T-cell (primary cell): ENCODE measurements around the gene MS4A15. TPM values are rescaled to one million over a fixed set of nuclear protein-coding genes. Genes with fewer than 3 reads are reported as not detected.
"Not testable (repeated sequence)": the region's sequence is repeated elsewhere in the genome, so short reads cannot be mapped to it uniquely, and the experiment has no call there.

ENCODE experiments used
- ATAC-seq, 4 experiments: fragments of 200-7000 bp in 3 of 4; fragments of 150-1000 bp in 1 of 4; cut with Tn5 transposase; replicated peaks in 1 of 4; 1 replicate in 3 of 4; 2 replicates in 1 of 4; pipeline ENCODE4 v1.10.0; 2021; ENCODE audit warnings: moderate library complexity in 3 of 4, mild to moderate bottlenecking in 2 of 4, moderate number of reproducible peaks in 1 of 4
- CTCF ChIA-PET, 2 donors: fragments of 300-600 bp; sonication (Branson Sonifier 250); formaldehyde crosslinking; loops; one replicate each; lab custom pipeline; 2022; ENCODE audit warnings: antibody characterized with exemption in 2 of 2; lab: Charles Lee
- POLR2A ChIA-PET, 2 donors: fragments of 300-600 bp; sonication (Branson Sonifier 250); formaldehyde crosslinking; loops; one replicate each; lab custom pipeline; 2022; ENCODE audit warnings: antibody characterized with exemption in 2 of 2; lab: Charles Lee
- DNase-seq, 35 experiments: peaks; one replicate each; pipeline versions ENCODE4 v3.0.0 to v3.0.0-alpha.2; 2013 to 2023
- H3K27ac ChIP-seq: one replicate; pipeline ENCODE4 v1.5.1; 2013; ENCODE audit warnings: low read length
- H3K27me3 ChIP-seq, 2 experiments: replicated peaks in 1 of 2; 1 replicate in 1 of 2; 2 replicates in 1 of 2; pipeline versions ENCODE4 v1.6.1 to v1.7.0; 2013; ENCODE audit warnings: low read length in 1 of 2, mixed read lengths in 1 of 2; ENCODE audit not compliant: control insufficient read depth in 2 of 2, insufficient read depth in 2 of 2; ENCODE audit errors: extremely low read depth in 1 of 2
- H3K36me3 ChIP-seq, 2 donors: 1 replicate in 1 of 2; 2 replicates in 1 of 2; pipeline versions ENCODE4 v1.6.1 to v1.7.0; 2013; ENCODE audit warnings: low read length in 1 of 2; ENCODE audit not compliant: control insufficient read depth in 2 of 2, insufficient read depth in 1 of 2; ENCODE audit errors: extremely low read depth in 1 of 2
- H3K4me1 ChIP-seq, 2 experiments: 1 replicate in 1 of 2; 2 replicates in 1 of 2; pipeline versions ENCODE4 v1.6.1 to v1.7.0; 2013; ENCODE audit warnings: low read length in 2 of 2, mixed read lengths in 1 of 2; ENCODE audit not compliant: insufficient read depth in 2 of 2, control insufficient read depth in 1 of 2; ENCODE audit errors: extremely low read depth in 1 of 2
- H3K4me3 ChIP-seq, 2 donors: 1 replicate in 1 of 2; 2 replicates in 1 of 2; pipeline versions ENCODE4 v1.5.1 to v1.7.0; 2013; ENCODE audit warnings: mild to moderate bottlenecking in 2 of 2, low read length in 1 of 2, moderate library complexity in 1 of 2; ENCODE audit not compliant: control insufficient read depth in 1 of 2; ENCODE audit errors: extremely low read depth in 1 of 2
- H3K9me3 ChIP-seq: 2 replicates; pipeline ENCODE4 v1.7.0; 2013
- H3K27ac Mint-ChIP-seq, 2 donors: one replicate each; pipeline ENCODE4 v1.8.0; 2020 to 2021; ENCODE audit warnings: mild to moderate bottlenecking in 2 of 2, mixed read lengths in 2 of 2
- H3K27me3 Mint-ChIP-seq, 2 donors: one replicate each; pipeline ENCODE4 v1.8.0; 2021 to 2022; ENCODE audit warnings: mixed read lengths in 2 of 2
- H3K36me3 Mint-ChIP-seq: one replicate; pipeline ENCODE4 v1.8.0; 2021; ENCODE audit warnings: mixed read lengths
- H3K4me1 Mint-ChIP-seq, 3 donors: one replicate each; pipeline ENCODE4 v1.8.0; 2020 to 2022; ENCODE audit warnings: mixed read lengths in 3 of 3, mild to moderate bottlenecking in 1 of 3
- H3K4me3 Mint-ChIP-seq, 3 donors: one replicate each; pipeline ENCODE4 v1.8.0; 2020 to 2022; ENCODE audit warnings: mild to moderate bottlenecking in 3 of 3, mixed read lengths in 3 of 3, moderate library complexity in 3 of 3
- H3K9me3 Mint-ChIP-seq, 3 donors: one replicate each; pipeline ENCODE4 v1.8.0; 2020 to 2022; ENCODE audit warnings: mixed read lengths in 3 of 3
- WGBS: methylation state at CpG from one replicate; pipeline ENCODE4 v1.1.5; 2013; ENCODE audit warnings: missing lambda C conversion rate; ENCODE audit not compliant: insufficient coverage; 5-methylcytosine and 5-hydroxymethylcytosine counted together
- total RNA-seq, 35 experiments: library from RNA in 6 of 35; stranded (reverse) in 6 of 35; fragments of 120-200 nt in 1 of 35; gene quantifications; one replicate each; pipeline versions ENCODE4 v1.2.1 to v1.2.4 and lab custom pipeline; 2013 to 2026

Gene MS4A15
- total RNA-seq, 5 donors from 2014 or later (not counting 1 experiment from before 2014, with no cell fraction given), result not detected

DNA sequence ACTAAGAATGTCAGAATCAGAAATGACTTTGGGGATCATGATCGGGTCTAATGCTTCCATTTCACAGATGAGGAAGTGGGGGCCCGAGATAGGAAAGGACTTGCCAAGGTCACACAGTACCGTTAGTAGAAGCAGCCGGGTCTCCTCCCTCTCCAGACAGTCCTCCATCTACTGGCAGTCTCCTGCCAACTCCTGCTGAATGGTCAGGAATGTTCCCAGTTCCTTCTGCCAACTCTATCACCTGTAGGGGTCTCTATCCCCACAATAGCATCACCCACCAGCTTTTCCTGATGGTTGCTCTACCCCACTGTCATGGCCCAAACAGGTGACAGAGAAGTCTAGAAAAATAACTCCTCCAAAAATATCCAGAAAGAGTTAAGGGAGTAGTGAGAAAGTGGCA is 61.4 kb downstream of the MS4A15 start:
- 86% methylated on average over 3 of the region's 4 CpGs for WGBS
- POLR2A ChIA-PET, result no interaction called here
- H3K27me3 ChIP-seq, result peaks cover 0 to 21% of the 10 kb centered on the region in 2 experiments

DNA sequence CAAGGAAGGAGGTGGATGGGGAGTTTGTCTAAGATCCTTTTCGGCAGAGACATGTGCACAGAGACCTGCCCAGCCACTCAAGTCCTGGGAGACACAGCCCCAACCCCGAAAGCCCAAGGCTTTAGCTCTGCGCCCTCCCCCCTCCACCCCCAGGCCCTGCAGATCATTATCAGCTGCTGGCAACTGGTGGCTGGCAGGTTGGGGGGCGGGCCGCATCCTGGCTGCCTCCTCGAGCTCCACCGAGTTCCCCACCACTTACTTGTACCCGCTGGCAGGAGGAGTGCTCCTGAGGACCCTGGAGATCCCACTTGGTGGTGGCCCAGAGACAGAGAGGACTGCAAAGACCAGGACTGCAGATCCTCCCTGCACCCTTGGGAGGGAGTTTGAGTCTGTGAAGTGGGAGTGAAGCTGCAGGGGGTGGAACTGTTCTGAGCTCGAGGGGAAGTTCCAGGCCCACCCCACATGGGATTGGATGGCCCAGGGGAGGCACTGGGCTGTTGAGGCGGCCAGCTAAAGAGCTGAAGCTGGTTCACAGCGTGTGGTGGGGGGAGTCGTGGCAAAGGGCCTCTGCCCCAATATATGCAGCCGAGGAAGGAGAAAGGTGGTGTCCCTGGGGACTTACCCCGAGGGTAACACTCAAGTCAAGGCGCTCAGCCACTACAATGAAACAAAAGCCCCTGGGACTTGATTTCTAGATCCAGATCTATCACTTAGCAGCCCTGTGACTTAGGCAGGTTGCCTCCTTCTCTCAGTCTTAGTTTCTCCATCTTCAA is 65.3 kb downstream of the MS4A15 start:
- Mint-ChIP-seq H3K4me1 (no peaks in the 10 kb centered on the region), H3K9me3 (peaks cover 0 to 4% (median 0%) of the 10 kb centered on the region in 3 donors), H3K27me3 (no peaks in the 10 kb centered on the region), H3K27ac (no peak overlapping the region), H3K36me3 (no peaks in the 10 kb centered on the region), H3K4me3 (no peak overlapping the region)
- CTCF ChIA-PET, result interaction anchor here in 1 of 2 donors (0.7 kb wide), 1 partner anchor 82 kb away, joined by 4 read pairs; no protein-coding TSS in a partner anchor
- H3K9me3 ChIP-seq, result no peaks in the 10 kb centered on the region
- H3K36me3 ChIP-seq, result no peaks in the 10 kb centered on the region
- H3K4me1 ChIP-seq, result peaks cover 0 to 2% of the 10 kb centered on the region in 2 experiments
- WGBS, result 56% methylated on average over 5 of the region's 15 CpGs
- H3K4me3 ChIP-seq, result no peak overlapping the region
- no peak overlapping the region for H3K27ac ChIP-seq
- POLR2A ChIA-PET, result no interaction called here
- DNase-seq (no peak), ATAC-seq (no peak)
- H3K27me3 ChIP-seq, result peaks cover 0 to 21% of the 10 kb centered on the region in 2 experiments

More for the DNA sequence above, 61.4 kb downstream of the MS4A15 start:
- no peak overlapping the region for H3K4me3 Mint-ChIP-seq
- H3K4me1 ChIP-seq, result peaks cover 0 to 2% of the 10 kb centered on the region in 2 experiments
- CTCF ChIA-PET, result no interaction called here
- no peaks in the 10 kb centered on the region for H3K36me3 Mint-ChIP-seq
- H3K4me3 ChIP-seq, result no peak overlapping the region
- no peaks in the 10 kb centered on the region for H3K9me3 ChIP-seq
- no peak overlapping the region for H3K27ac Mint-ChIP-seq
- no peaks in the 10 kb centered on the region for H3K4me1 Mint-ChIP-seq
- ATAC-seq (no peak), DNase-seq (no peak)
- no peaks in the 10 kb centered on the region for H3K27me3 Mint-ChIP-seq
- H3K9me3 Mint-ChIP-seq, result peaks cover 0 to 11% (median 3%) of the 10 kb centered on the region in 3 donors
- no peak overlapping the region for H3K27ac ChIP-seq
- H3K36me3 ChIP-seq, result no peaks in the 10 kb centered on the region

- H3K4me3 Mint-ChIP-seq, ATAC-seq, H3K36me3 Mint-ChIP-seq, H3K4me1 ChIP-seq, POLR2A ChIA-PET, H3K27ac Mint-ChIP-seq, H3K4me3 ChIP-seq, H3K9me3 Mint-ChIP-seq, H3K36me3 ChIP-seq, H3K27ac ChIP-seq, H3K4me1 Mint-ChIP-seq, H3K27me3 Mint-ChIP-seq, DNase-seq, CTCF ChIA-PET, H3K9me3 ChIP-seq: not testable (repeated sequence)
- WGBS, result 90% methylated on average over 4 of the region's 5 CpGs
- H3K27me3 ChIP-seq, result peaks cover 0 to 25% of the 10 kb centered on the region in 2 experiments
Measured at GRCh38 chr11:60823745-60824306, 67.2 kb downstream of the MS4A15 start.

GRCh38 chr11:60825118-60825517 is 68.5 kb downstream of the MS4A15 start:
- 85% methylated on average over 3 of the region's 5 CpGs for WGBS
- CTCF ChIA-PET, result interaction anchor here in 1 of 2 donors (0.6 kb wide), 2 partner anchors 10 to 20 kb away, joined by 3 read pairs; no protein-coding TSS in a partner anchor
- Mint-ChIP-seq H3K36me3 (no peaks in the 10 kb centered on the region), H3K9me3 (no peaks in the 10 kb centered on the region), H3K27me3 (peaks cover 0 to 2% of the 10 kb centered on the region in 2 donors), H3K4me3 (no peak overlapping the region), H3K27ac (no peak overlapping the region), H3K4me1 (no peaks in the 10 kb centered on the region)
- DNase-seq (no peak), ATAC-seq (no peak)
- POLR2A ChIA-PET, result no interaction called here
- no peaks in the 10 kb centered on the region for H3K36me3 ChIP-seq
- H3K4me1 ChIP-seq, result peaks cover 0 to 2% of the 10 kb centered on the region in 2 experiments
- H3K9me3 ChIP-seq, result no peaks in the 10 kb centered on the region
- H3K27me3 ChIP-seq, result peaks cover 0 to 25% of the 10 kb centered on the region in 2 experiments
- no peak overlapping the region for H3K4me3 ChIP-seq
- no peak overlapping the region for H3K27ac ChIP-seq

- Mint-ChIP-seq H3K27me3 (peaks cover 0 to 2% of the 10 kb centered on the region in 2 donors), H3K27ac (no peak overlapping the region), H3K4me1 (no peaks in the 10 kb centered on the region), H3K36me3 (no peaks in the 10 kb centered on the region), H3K9me3 (no peaks in the 10 kb centered on the region), H3K4me3 (no peak overlapping the region)
- Histone ChIP-seq H3K27me3 (peaks cover 0 to 20% of the 10 kb centered on the region in 2 experiments), H3K4me3 (no peak overlapping the region), H3K27ac (no peak overlapping the region), H3K4me1 (peaks cover 0 to 2% of the 10 kb centered on the region in 2 experiments), H3K9me3 (no peaks in the 10 kb centered on the region), H3K36me3 (no peaks in the 10 kb centered on the region)
- ATAC-seq (no peak), DNase-seq (no peak)
- ChIA-PET POLR2A (no interaction called here), CTCF (no interaction called here)
- WGBS, result 82% methylated on average over 5 of the region's 6 CpGs
Measured at GRCh38 chr11:60825790-60826189, 69.1 kb downstream of the MS4A15 start.
